ENCODE data around the gene SRRM4.
"Not testable (repeated sequence)": the region's sequence is repeated elsewhere in the genome, so short reads cannot be mapped to it uniquely, and the experiment has no call there.

SRRM4 gene

GRCh38 chr12:119069147-119069642 lies 87.9 kb downstream of the SRRM4 start:
- no peak for DNase-seq (ENCODE audit: low read depth in 2 of 2)

- no peak for DNase-seq (ENCODE audit: low read depth in 2 of 2)
These were observed 89.8 kb downstream of the SRRM4 start for GRCh38 chr12:119071176-119071575.

GRCh38 chr12:119071638-119072231 lies 90.4 kb downstream of the SRRM4 start:
- DNase-seq (ENCODE audit: low read depth in 2 of 2) = no peak

- DNase-seq (ENCODE audit: low read depth in 2 of 2) = no peak
These were observed 91.1 kb downstream of the SRRM4 start for GRCh38 chr12:119072440-119072839.

GRCh38 chr12:119075222-119075787 lies 94.0 kb downstream of the SRRM4 start:
- no peak for DNase-seq (ENCODE audit: low read depth in 2 of 2)

GRCh38 chr12:119075918-119076317 lies 94.6 kb downstream of the SRRM4 start:
- DNase-seq (ENCODE audit: low read depth in 2 of 2) = no peak

GRCh38 chr12:119079530-119079929 lies 98.2 kb downstream of the SRRM4 start:
- no peak for DNase-seq (ENCODE audit: low read depth in 2 of 2)

- DNase-seq (ENCODE audit: low read depth in 2 of 2) = no peak
These were observed 100.7 kb downstream of the SRRM4 start for GRCh38 chr12:119082016-119082415.

GRCh38 chr12:119082496-119082895 lies 101.2 kb downstream of the SRRM4 start:
- DNase-seq (ENCODE audit: low read depth in 2 of 2) = no peak

GRCh38 chr12:119088685-119089379 lies 107.5 kb downstream of the SRRM4 start:
- DNase-seq (ENCODE audit: low read depth in 2 of 2) = no peak

GRCh38 chr12:119089380-119090013 lies 108.2 kb downstream of the SRRM4 start:
- DNase-seq (ENCODE audit: low read depth in 2 of 2) = no peak

- DNase-seq (ENCODE audit: low read depth in 2 of 2) = no peak
These were observed 108.9 kb downstream of the SRRM4 start for GRCh38 chr12:119090276-119090675.

- no peak for DNase-seq (ENCODE audit: low read depth in 2 of 2)
These were observed 109.5 kb downstream of the SRRM4 start for GRCh38 chr12:119090865-119091264.

- DNase-seq (ENCODE audit: low read depth in 2 of 2) = no peak
These were observed 115.3 kb downstream of the SRRM4 start for GRCh38 chr12:119096429-119097202.

GRCh38 chr12:119100933-119101332 lies 119.6 kb downstream of the SRRM4 start:
- no peak for DNase-seq (ENCODE audit: low read depth in 2 of 2)

GRCh38 chr12:119102274-119102673 lies 120.9 kb downstream of the SRRM4 start:
- no peak for DNase-seq (ENCODE audit: low read depth in 2 of 2)

- no peak for DNase-seq (ENCODE audit: low read depth in 2 of 2)
These were observed 121.4 kb downstream of the SRRM4 start for GRCh38 chr12:119102714-119103113.

GRCh38 chr12:119104969-119105368 lies 123.6 kb downstream of the SRRM4 start:
- DNase-seq (ENCODE audit: low read depth in 2 of 2) = not testable (repeated sequence)

- DNase-seq (ENCODE audit: low read depth in 2 of 2) = no peak
These were observed 132.2 kb downstream of the SRRM4 start for GRCh38 chr12:119113496-119113986.

GRCh38 chr12:119114294-119114693 lies 133.0 kb downstream of the SRRM4 start:
- DNase-seq (ENCODE audit: low read depth in 2 of 2) = no peak

- DNase-seq (ENCODE audit: low read depth in 2 of 2) = no peak
These were observed 134.1 kb downstream of the SRRM4 start for GRCh38 chr12:119115296-119115905.
